Calu3 (cell line): ENCODE results near the gene UBQLN4. TPM values are rescaled to one million over a fixed set of nuclear protein-coding genes. Genes with fewer than 3 reads are reported as not detected.

Experiments
- BruUV-seq: library from RNA; stranded (reverse); fragments of 400-500 nt; replicated peaks from 2 replicates; lab custom pipeline; 2021; lab: Mats Ljungman, UMichigan
- CTCF ChIA-PET: fragments of 300-600 bp; sonication (Branson Sonifier 250); formaldehyde crosslinking; loops from one replicate; lab custom pipeline; 2022; ENCODE audit warnings: antibody characterized with exemption; lab: Charles Lee
- DNase-seq: peaks from one replicate; pipeline ENCODE4 v3.0.0; 2022
- H3K27ac Mint-ChIP-seq: one replicate; pipeline ENCODE4 v1.8.0; 2022; ENCODE audit warnings: mixed read lengths; ENCODE audit not compliant: unreplicated experiment
- H3K27me3 Mint-ChIP-seq: one replicate; pipeline ENCODE4 v1.8.0; 2022; ENCODE audit warnings: mixed read lengths; ENCODE audit not compliant: unreplicated experiment
- H3K36me3 Mint-ChIP-seq: one replicate; pipeline ENCODE4 v1.8.0; 2022; ENCODE audit warnings: mild to moderate bottlenecking, moderate library complexity, mixed read lengths; ENCODE audit not compliant: insufficient read depth, unreplicated experiment
- H3K4me1 Mint-ChIP-seq: one replicate; pipeline ENCODE4 v1.8.0; 2022; ENCODE audit warnings: mild to moderate bottlenecking, low read depth, mixed read lengths; ENCODE audit not compliant: unreplicated experiment
- H3K4me3 Mint-ChIP-seq: one replicate; pipeline ENCODE4 v1.8.0; 2022; ENCODE audit warnings: mild to moderate bottlenecking, low read depth, moderate library complexity, mixed read lengths; ENCODE audit not compliant: unreplicated experiment
- H3K9me3 Mint-ChIP-seq: one replicate; pipeline ENCODE4 v1.8.0; 2022; ENCODE audit warnings: low read depth, mixed read lengths; ENCODE audit not compliant: unreplicated experiment
- intact Hi-C: fragments of 100-400 bp; cut with micrococcal nuclease; formaldehyde crosslinking; loops from one replicate; pipeline ENCODE4 v1.10.0; 2022; ENCODE audit not compliant: unreplicated experiment
- total RNA-seq: library from RNA; stranded (reverse); gene quantifications from 2 replicates; pipeline ENCODE4 v1.2.3, GENCODE V29; 2022
- TF ChIP-seq, protein P1 (sequence below): fragments of 200-600 bp; IDR thresholded peaks from one replicate; pipeline ENCODE4 v1.8.0; 2022; ENCODE audit warnings: antibody characterized with exemption; ENCODE audit not compliant: unreplicated experiment

The UBQLN4 gene
- total RNA-seq, 1 experiment from 2014 or later, result 77.3 TPM

GRCh38 chr1:156097499-156098178 lies 44.0 kb upstream of the UBQLN4 start:
- peak overlapping the region; percentile 98 for H3K27ac Mint-ChIP-seq
- H3K27me3 Mint-ChIP-seq, result no peaks in the 10 kb centered on the region
- peaks cover 18% of the 10 kb centered on the region for H3K36me3 Mint-ChIP-seq
- TF ChIP-seq, protein P1, sequence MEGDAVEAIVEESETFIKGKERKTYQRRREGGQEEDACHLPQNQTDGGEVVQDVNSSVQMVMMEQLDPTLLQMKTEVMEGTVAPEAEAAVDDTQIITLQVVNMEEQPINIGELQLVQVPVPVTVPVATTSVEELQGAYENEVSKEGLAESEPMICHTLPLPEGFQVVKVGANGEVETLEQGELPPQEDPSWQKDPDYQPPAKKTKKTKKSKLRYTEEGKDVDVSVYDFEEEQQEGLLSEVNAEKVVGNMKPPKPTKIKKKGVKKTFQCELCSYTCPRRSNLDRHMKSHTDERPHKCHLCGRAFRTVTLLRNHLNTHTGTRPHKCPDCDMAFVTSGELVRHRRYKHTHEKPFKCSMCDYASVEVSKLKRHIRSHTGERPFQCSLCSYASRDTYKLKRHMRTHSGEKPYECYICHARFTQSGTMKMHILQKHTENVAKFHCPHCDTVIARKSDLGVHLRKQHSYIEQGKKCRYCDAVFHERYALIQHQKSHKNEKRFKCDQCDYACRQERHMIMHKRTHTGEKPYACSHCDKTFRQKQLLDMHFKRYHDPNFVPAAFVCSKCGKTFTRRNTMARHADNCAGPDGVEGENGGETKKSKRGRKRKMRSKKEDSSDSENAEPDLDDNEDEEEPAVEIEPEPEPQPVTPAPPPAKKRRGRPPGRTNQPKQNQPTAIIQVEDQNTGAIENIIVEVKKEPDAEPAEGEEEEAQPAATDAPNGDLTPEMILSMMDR, result no peak
- peaks cover 69% of the 10 kb centered on the region for H3K4me1 Mint-ChIP-seq
- no peak for DNase-seq
- H3K4me3 Mint-ChIP-seq, result no peak overlapping the region
- CTCF ChIA-PET, result interaction anchor here (0.5 to 19.9 kb wide), 9 partner anchors 16 to 584 kb away, joined by 3 to 356 read pairs (median 8); partner anchors contain the start of genes LMNA and PMF1
- intact Hi-C loops, result no loop called here
- BruUV-seq, result no TSS peak
- no peaks in the 10 kb centered on the region for H3K9me3 Mint-ChIP-seq

DNA sequence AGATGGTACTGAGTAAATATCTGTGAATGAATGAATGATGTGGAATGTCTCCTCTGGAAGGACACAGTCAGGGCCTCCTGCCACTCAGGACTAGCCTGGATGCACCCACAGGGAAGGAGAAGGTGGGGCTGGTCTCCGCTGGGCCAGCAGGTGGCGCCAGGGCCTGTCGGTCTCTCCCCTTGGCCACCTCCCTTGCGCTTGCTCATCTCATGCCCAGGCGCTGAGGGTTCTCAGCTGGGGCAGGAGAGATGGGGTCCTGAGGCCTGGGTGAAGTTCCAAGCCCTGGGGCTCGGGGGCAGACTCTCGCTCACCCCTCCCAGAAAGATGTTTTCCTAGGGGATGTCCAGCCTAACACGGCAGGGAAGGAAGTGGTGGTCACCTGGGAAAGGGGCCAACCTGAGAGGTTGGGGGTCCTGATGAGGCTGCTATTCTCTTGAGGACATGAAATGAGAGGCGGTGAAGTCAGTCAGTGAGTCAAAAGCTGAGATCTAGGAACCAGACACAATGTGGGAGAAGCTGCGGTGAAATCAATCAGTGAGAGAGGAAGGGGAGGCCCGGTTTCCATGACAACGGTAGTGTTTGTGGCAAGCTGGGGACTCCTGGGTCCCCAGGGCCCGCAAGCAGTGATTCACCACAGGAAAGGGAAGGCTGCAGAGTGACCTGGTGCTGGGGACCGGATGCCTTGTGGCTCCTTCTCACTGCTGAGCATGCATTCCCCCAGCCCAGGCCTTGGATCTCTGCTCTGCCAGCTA lies 43.2 kb upstream of the UBQLN4 start:
- no peaks in the 10 kb centered on the region for H3K9me3 Mint-ChIP-seq
- TF ChIP-seq, protein P1, result peak; percentile 93
- H3K4me3 Mint-ChIP-seq, result peak overlapping the region; percentile 27
- H3K27ac Mint-ChIP-seq, result peak overlapping the region; percentile 98
- H3K36me3 Mint-ChIP-seq, result peaks cover 18% of the 10 kb centered on the region
- H3K27me3 Mint-ChIP-seq, result no peaks in the 10 kb centered on the region
- CTCF ChIA-PET, result interaction anchor here (0.5 to 19.9 kb wide), 13 partner anchors 10 to 583 kb away, joined by 3 to 356 read pairs (median 6); partner anchors contain the start of genes LMNA, PMF1 and SMG5
- intact Hi-C loops, result loop anchor here (1.0 kb wide), 1 partner anchor 33 kb away; no protein-coding TSS in a partner anchor
- TSS peak; percentile 69 for BruUV-seq
- peak; percentile 97 for DNase-seq
- peaks cover 61% of the 10 kb centered on the region for H3K4me1 Mint-ChIP-seq

DNA sequence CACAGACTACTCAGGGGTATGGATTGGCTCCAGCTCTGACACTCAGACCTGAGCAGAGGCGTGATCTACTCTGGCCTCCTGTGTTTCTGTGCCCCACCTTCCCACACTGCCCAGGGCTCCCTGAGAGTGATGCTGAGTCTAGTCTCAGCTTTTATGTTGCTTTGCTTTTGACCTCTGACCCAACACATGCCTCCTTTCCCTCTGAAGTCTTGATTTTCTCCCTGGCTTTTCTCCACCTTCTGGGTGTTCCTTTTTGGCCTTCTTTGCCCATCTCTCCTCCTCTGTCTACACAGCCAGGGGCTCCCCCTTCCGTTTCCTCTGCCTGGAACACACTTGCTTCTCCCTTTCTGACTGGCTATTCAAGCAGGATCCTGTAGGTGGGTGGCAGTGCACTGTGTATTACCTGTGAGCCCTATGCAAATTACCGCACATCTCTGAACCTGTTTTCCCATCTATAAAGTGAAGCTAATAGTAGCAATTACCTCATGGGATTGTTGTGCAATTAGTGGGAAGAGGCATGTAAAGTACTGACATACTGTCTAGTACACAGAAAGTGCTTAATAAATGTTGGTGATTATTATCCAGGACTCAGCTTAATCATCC lies 42.4 kb upstream of the UBQLN4 start:
- no TSS peak for BruUV-seq
- DNase-seq, result peak; percentile 60
- Mint-ChIP-seq H3K4me3 (no peak overlapping the region), H3K36me3 (peaks cover 18% of the 10 kb centered on the region), H3K9me3 (no peaks in the 10 kb centered on the region), H3K27me3 (no peaks in the 10 kb centered on the region), H3K27ac (peak overlapping the region; percentile 98), H3K4me1 (peaks cover 53% of the 10 kb centered on the region)
- CTCF ChIA-PET, result interaction anchor here (0.5 to 19.9 kb wide), 13 partner anchors 11 to 187 kb away, joined by 3 to 356 read pairs (median 6); partner anchors contain the start of genes LMNA, PMF1 and SMG5
- TF ChIP-seq, protein P1, result no peak
- intact Hi-C loops, result loop anchor here (1.0 kb wide), 1 partner anchor 34 kb away; no protein-coding TSS in a partner anchor

DNA sequence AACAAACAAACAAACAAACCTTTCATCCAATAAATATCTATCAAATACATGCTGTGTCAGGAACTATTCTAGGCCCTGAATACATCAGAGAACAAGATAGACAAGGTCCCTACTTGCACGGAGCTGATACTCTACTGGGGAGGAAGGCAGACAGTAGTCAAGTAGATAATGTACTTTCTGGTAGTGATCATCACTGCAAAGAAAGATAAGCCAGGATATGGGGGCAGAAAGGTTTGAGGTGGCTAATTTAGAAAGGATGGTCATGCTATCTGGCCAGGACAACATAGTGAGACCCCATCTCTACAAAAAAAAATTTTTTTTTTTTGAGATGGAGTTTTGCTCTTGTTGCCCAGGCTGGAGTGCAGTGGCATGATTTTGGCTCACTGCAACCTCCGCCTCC lies 38.0 kb upstream of the UBQLN4 start:
- intact Hi-C loops, result no loop called here
- CTCF ChIA-PET, result interaction anchor here (0.7 to 19.9 kb wide), 5 partner anchors 15 to 134 kb away, joined by 5 to 356 read pairs (median 6); no protein-coding TSS in a partner anchor

More for the DNA sequence above, 38.0 kb upstream of the UBQLN4 start:
- peaks cover 18% of the 10 kb centered on the region for H3K36me3 Mint-ChIP-seq
- peaks cover 47% of the 10 kb centered on the region for H3K4me1 Mint-ChIP-seq
- no peaks in the 10 kb centered on the region for H3K9me3 Mint-ChIP-seq
- no peak for DNase-seq
- TF ChIP-seq, protein P1, result no peak
- no peak overlapping the region for H3K4me3 Mint-ChIP-seq
- BruUV-seq, result no TSS peak
- H3K27me3 Mint-ChIP-seq, result no peaks in the 10 kb centered on the region
- H3K27ac Mint-ChIP-seq, result no peak overlapping the region
